GM18499 (cell line): ENCODE data around the gene EGFL7.

ENCODE experiments used
- ATAC-seq: cut with Tn5 transposase; IDR thresholded peaks from one replicate; pipeline ENCODE4 v1.9.1; 2021; ENCODE audit warnings: moderate number of reproducible peaks; ENCODE audit not compliant: insufficient read depth, unreplicated experiment

EGFL7 gene

DNA sequence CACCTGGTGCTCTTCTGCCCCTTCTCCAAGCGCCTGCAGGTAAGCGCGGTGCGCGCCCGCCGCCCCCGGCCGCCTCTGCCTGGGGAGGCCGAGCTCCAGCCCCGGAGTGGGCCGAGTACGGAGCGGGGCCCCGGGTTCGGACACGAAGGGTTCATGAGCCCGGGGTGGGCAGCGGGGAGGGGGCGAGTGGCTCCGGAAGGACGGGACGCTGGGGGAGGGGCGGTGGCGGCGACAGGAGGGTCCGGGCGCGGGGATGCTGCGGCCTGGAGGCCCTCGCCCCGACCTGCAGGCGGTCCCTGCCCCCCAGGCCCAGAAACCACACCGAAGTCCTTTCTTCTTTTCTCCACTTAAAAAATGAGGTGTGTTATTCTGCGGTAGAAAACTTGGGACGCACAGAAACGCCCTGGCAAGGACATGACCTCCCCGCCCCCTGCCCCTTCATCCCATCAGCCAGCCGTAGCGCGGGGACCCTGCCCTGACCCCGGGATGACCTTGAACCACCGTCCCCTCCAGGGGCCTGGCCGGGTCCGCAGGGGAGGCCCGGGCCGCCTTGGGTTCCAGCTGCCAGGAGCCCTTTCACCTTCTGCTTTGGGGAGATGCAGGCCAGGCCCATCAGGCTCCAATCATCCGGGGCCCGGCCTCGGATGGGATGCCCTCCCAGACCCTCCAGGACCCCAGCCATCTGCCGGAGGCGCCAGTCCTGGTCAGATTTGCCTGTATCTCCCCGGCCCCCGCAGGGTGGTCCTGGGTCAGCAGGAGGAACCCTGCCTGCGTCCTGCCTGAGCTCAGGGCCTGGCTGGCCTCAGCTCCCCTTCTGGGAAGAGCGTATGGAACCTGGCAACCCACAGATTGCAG lies 50.2 kb downstream of the EGFL7 start:
- ATAC-seq: no peak

DNA sequence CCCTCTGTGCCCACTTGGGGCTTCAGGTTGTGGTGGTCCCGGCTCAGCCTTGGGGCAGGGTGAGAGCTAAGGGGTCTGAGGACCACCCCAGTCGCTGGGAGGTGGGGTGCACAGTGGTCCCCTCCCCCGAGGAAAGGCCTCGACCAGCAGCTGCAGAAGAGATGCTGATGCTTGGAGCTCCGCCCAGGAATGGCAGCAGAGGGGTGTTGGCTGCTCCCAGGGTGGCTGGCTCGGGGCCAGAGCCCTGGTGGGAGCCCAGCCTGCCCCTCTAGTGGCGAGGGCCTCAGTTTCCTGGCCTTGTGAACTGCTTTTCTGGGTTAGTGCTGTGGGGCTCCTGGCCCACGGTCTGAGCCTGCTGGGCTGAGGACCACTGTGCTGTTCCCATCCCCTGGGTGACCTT lies 50.8 kb downstream of the EGFL7 start:
- no peak for ATAC-seq

DNA sequence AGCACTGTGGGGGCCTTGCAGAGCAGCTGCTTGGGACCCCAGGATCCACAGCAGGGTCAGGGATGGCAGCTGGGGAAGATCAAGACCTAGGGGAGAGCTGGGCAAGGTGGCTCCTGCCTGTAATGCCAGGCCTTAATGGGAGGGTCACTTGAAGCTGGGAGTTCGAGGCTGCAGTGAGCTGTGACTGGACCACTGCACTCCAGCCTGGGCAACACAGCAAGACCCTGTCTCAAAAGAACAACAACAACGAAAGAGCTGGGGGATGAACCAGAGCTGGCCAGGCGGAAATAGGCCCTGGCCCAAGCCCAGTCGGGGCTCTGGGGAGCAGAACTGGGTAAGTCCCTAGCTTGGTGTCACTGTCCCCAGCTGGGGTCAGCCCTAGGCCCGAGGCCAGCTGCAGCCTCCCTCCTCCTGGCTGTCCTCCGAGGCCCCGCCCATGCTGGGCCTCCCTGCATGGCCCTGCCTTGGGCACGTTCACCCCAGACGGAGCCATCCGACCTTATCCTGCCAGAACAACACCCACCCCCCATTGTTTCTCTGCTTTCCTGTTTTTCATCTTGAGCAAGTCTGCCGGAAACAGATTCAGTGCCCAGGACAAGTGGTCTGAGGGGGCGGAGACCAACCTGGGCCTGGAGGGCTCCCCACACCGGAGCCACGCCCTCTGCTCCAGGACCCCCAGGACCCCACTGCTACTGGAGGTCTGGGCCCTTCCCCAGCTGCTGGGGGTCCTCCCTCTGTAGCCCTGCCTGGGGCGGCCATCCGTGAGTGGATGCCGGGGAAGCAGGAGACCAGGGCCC lies 51.6 kb downstream of the EGFL7 start:
- no peak for ATAC-seq

- no peak for ATAC-seq
Measured at GRCh38 chr9:136714893-136715274, 52.2 kb downstream of the EGFL7 start.

GRCh38 chr9:136717399-136717798 lies 54.7 kb downstream of the EGFL7 start:
- no peak for ATAC-seq

GRCh38 chr9:136718345-136719194 lies 55.9 kb downstream of the EGFL7 start:
- ATAC-seq: no peak

- ATAC-seq: no peak
Measured at GRCh38 chr9:136719195-136719880, 56.6 kb downstream of the EGFL7 start.

DNA sequence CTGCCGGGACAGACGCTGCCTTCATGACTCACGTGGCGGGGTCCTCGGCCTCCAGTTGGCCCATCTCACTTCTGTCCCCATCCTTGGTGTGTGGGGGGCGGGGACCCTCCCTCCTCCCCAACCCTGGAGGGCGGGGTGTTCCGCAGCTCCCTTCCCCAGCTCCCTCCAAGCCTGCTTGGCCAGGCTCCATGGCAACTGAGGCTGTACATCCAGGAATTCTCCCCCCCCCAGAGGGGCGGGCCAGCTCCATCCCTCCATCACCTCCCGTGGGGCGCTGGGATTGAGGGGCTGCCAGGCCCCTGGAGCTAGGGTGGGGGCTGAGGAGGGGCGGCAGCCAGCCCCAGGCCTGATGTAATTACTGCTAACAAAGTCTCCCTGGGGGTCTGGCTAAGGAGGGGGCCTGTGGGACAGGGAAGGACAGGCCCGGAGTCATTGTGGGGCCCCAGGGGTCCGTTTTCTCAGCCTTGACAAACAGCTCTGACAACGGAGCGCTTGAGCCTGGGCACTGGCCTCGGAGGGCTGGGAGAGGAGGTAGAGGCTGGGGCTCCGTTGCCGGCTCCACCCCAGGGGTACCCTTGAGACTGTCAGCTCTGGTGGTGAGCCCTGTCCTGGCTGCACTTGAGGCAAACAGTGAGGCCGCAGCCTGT lies 57.7 kb downstream of the EGFL7 start:
- no peak for ATAC-seq

DNA sequence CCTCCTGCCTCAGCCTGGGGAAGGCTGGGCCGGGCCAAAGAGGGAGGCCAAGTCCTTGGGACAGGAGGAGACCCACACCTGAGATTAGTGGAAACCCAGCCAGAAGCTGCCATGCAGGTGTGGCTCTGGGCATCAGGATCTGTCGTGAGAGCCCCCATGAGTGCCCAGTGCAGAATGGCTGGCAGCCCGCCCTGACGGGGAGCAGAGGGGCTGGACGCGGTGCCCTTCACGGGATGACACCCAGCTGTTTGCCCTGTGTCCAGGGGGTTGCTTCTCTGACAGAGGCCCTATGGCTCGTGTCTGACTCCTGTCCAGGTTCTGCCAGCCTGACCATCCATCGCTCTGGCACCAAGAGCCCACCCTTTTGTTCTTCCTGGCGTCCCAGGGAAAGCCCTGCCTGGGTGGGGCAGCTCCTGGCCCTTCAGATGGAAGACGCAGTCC lies 58.2 kb downstream of the EGFL7 start:
- no peak for ATAC-seq

- ATAC-seq: no peak
Measured at GRCh38 chr9:136721339-136722092, 58.8 kb downstream of the EGFL7 start.
